Measurements from ENCODE around the gene PTGES3. TPM values are rescaled to one million over a fixed set of nuclear protein-coding genes. Genes with fewer than 3 reads are reported as not detected.
A peak's percentile ranks its signal among the peaks of the same experiment; 100 is the strongest.

PTGES3 gene
- total RNA-seq, 1 experiment from 2014 or later: 89.1 TPM

GRCh38 chr12:56635806-56636674 is 52.0 kb downstream of the PTGES3 start:
- peak; percentile 91 for DNase-seq (ENCODE audit: low read depth, low spot score)
- in situ Hi-C loops (cut with HindIII; ENCODE audit: low pct_unique_long_range_greater_than_20kb, low sequenced_read_pairs): no loop called here

DNA sequence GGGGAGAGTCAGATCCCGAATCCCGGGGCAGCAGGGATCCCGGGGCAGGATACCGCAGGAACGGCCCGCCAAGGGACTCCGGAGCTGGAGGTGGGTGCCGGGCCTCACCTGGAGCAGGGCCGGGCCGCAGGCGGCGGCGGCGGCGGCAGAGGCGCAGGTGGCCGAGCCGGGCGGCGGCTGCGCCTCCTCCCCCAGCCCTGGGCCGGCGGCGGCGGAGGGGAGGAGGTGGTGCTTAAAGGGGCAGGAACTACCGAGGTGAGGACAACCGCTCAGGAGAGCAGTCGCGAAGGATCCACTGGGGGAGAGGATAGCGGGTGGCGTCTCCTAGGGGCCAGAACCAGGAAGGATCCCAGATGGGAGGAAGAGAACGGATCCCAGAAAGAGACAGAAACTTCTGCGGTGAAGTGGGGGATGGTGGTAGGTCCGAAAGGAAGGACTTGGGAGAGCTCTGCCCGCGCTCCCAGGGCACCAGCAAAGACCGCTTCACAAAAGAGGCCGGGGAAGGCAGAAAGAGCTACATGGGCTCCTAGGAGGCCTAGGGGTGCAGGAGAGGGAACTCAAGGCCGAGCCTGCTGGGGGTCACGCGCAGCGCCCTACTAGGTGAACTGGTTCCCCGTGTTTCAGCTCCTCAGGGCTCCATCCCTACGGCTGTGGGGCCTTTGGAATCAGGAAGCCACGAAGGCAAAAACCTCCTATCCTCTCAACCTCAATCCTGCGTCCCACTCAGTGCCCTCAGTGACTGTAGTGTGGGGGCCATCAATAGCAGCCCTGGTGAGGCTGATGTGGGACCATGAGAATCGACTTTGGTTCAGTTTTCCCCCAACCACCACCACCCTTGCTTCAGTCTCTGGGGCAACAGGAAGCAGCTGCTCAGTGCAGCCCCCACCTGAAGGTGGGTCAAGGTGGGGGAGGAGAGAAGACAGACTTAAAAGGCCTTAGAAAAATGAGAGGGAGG is 53.0 kb downstream of the PTGES3 start:
- peak; percentile 89 for DNase-seq (ENCODE audit: low read depth, low spot score)
- in situ Hi-C loops (cut with HindIII; ENCODE audit: low pct_unique_long_range_greater_than_20kb, low sequenced_read_pairs): no loop called here

DNA sequence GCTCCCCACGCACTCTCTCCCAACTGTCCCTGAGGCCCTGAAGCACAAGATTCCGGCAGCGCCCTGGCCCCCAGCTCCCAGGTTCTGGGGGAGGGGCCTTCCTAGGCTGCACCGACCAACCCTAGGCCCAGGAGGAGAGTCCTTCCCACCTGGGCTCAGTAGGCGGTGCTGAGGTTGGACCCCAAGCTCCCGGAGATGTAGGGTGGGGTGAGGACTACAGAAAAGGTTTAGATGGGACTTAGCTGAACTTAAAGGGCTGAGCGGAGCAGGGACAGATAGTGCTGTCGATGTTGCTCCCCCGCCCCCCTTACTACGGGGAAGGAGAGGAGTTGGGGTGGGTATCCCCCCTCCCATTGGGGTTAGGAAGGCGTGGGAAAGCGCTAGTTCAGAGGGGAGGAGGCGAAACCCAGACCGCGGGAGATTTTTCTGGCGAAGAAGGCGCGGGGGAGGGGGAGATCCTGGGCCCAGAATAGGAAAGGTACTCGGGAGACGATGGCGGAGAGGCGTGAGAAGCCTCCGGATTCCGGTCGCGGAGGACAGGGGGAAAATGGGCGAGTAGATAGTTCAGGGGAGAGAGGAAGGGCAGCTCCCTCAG is 53.7 kb downstream of the PTGES3 start:
- in situ Hi-C loops (cut with HindIII; ENCODE audit: low pct_unique_long_range_greater_than_20kb, low sequenced_read_pairs): no loop called here
- peak; percentile 17 for DNase-seq (ENCODE audit: low read depth, low spot score)

- DNase-seq (ENCODE audit: low read depth, low spot score): no peak
- in situ Hi-C loops (cut with HindIII; ENCODE audit: low pct_unique_long_range_greater_than_20kb, low sequenced_read_pairs): no loop called here
Measured at GRCh38 chr12:56633468-56634241, 54.4 kb downstream of the PTGES3 start.

- in situ Hi-C loops (cut with HindIII; ENCODE audit: low pct_unique_long_range_greater_than_20kb, low sequenced_read_pairs): no loop called here
- no peak for DNase-seq (ENCODE audit: low read depth, low spot score)
Measured at GRCh38 chr12:56632701-56633467, 55.2 kb downstream of the PTGES3 start.

- in situ Hi-C loops (cut with HindIII; ENCODE audit: low pct_unique_long_range_greater_than_20kb, low sequenced_read_pairs): no loop called here
- peak; percentile 62 for DNase-seq (ENCODE audit: low read depth, low spot score)
Measured at GRCh38 chr12:56631790-56632700, 56.0 kb downstream of the PTGES3 start.

- peak; percentile 87 for DNase-seq (ENCODE audit: low read depth, low spot score)
- in situ Hi-C loops (cut with HindIII; ENCODE audit: low pct_unique_long_range_greater_than_20kb, low sequenced_read_pairs): no loop called here
Measured at GRCh38 chr12:56630180-56630632, 57.9 kb downstream of the PTGES3 start, which contains the start of gene BAZ2A. Gene BAZ2A, minus strand, starts transcription at chr12:56630326. Its CDS starts 12,796 bp downstream, at chr12:56617530.

DNA sequence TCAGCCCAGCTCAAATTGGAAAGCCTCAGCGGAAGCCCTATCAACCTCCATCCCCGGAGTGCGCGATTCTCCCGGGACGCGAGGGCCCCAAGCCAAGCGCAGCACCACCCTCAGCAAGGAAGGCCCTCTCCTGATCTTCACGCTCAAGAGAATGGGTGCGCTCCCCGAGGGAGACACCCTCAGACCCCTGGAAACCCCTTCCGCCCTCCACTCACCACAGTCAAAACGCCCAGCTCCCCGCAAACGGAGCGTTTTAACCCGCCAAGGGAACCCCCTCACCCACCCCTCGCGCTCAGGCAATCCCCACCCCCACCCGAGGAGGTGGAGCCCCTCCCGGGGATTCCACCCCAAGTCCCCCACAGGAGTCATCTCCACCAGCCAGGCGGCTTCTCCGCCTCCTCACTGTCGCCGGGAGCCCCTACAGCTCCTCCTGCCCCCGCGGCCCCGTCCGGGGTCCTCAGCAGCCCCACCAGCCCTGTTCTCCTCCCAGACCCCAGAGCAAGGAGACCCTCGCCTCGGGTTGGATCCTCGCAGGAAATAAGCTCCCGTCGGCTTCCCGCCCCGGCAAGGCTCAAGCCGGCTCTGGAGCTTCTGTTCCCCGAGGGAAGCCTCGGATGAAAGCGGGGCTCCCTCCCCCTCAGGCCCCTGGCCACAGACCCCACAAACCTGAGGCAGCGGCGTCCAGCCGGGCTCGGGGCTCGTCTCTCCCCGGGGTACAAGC is 58.5 kb downstream of the PTGES3 start:
- in situ Hi-C loops (cut with HindIII; ENCODE audit: low pct_unique_long_range_greater_than_20kb, low sequenced_read_pairs): no loop called here
- DNase-seq (ENCODE audit: low read depth, low spot score): peak; percentile 14

DNA sequence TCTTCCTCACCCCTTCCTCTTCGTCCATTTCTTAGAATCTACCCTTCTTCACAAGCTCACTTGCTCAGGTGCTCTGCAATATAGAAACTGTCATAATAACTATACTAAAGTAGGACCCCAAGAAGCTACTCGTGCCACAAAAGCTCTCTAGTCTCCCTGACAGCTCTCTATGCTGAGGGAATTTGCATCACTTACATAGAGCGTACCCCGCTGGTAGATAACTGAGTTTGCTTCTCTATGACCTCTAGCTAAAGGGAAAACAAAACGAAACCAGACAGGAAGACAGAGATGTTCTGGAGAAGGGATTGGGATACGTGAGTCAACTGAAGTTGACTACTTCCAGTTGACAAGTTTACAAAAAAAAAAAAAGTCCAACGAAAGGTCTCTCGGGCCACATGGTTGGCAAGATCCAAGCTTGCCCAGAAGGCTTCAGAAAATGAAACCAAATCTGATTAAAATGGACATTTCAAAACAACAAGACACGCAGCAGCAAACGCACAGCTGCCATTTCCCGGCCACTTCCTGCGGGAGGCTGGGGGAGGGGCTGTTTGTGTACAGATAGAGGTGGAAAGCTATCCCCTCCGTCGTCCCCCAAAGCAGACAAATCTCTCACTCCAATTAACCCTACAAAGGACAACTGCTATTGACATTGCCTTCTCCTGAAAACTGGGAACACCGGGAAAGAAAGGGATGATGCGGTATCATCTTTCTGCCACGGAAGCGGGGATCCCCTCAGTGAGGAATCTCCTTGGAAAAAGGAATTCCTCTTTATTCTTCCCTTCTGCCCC is 59.2 kb downstream of the PTGES3 start:
- in situ Hi-C loops (cut with HindIII; ENCODE audit: low pct_unique_long_range_greater_than_20kb, low sequenced_read_pairs): no loop called here
- peak; percentile 62 for DNase-seq (ENCODE audit: low read depth, low spot score)

GRCh38 chr12:56626701-56627100 is 61.4 kb downstream of the PTGES3 start:
- no peak for DNase-seq (ENCODE audit: low read depth, low spot score)
- in situ Hi-C loops (cut with HindIII; ENCODE audit: low pct_unique_long_range_greater_than_20kb, low sequenced_read_pairs): no loop called here

- in situ Hi-C loops (cut with HindIII; ENCODE audit: low pct_unique_long_range_greater_than_20kb, low sequenced_read_pairs): loop anchor here (25.0 kb wide), 1 partner anchor 110 kb away; the partner anchor contains the start of gene RBMS2
Measured at GRCh38 chr12:56622535-56622934, 65.5 kb downstream of the PTGES3 start.

DNA sequence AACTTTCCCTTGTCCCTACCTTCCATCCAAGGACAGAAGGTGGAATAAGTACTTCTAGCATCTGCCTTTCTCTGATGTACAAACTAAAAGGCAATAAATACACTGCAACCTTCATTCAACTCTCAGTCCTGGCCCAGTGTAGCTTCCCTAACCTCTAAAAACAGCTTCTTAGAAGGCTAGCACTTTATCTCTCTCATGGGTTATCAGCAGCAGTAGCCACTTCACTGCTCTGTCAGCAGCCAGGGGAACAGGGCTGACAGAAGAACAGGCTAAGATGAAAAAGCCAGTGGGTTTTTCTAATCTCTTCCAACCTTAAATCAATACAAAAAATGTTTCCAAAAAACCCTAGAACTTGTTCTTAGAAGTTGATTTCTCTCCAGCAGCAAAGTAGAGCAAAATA is 71.2 kb downstream of the PTGES3 start:
- in situ Hi-C loops (cut with HindIII; ENCODE audit: low pct_unique_long_range_greater_than_20kb, low sequenced_read_pairs): loop anchor here (25.0 kb wide), 1 partner anchor 105 kb away; the partner anchor contains the start of gene RBMS2

More at GRCh38 chr12:56622535-56622934, 65.5 kb downstream of the PTGES3 start:
- no peak for DNase-seq (ENCODE audit: low read depth, low spot score)

GRCh38 chr12:56616244-56616643 is 71.8 kb downstream of the PTGES3 start:
- in situ Hi-C loops (cut with HindIII; ENCODE audit: low pct_unique_long_range_greater_than_20kb, low sequenced_read_pairs): loop anchor here (25.0 kb wide), 1 partner anchor 104 kb away; the partner anchor contains the start of gene RBMS2

More for the DNA sequence above, 71.2 kb downstream of the PTGES3 start:
- no peak for DNase-seq (ENCODE audit: low read depth, low spot score)

DNA sequence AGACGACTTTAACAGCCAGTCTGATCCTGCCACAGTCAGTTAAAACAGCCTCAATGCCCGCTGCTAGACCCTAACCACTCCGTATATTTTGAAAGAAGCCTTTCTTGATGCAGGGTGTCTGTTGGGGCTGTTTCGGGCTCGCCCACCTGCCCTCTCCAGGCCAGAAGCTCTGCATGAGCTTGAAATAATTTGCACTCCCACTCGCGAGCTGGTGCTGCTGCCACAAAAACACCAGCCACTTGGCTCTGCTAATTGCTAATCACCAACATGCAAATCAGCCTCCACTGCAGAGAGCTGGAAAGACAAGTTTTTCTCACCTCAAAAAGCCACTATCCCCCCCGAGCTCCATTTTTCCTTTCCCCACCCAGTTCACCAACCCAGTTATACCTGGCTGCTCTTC is 73.5 kb downstream of the PTGES3 start:
- in situ Hi-C loops (cut with HindIII; ENCODE audit: low pct_unique_long_range_greater_than_20kb, low sequenced_read_pairs): loop anchor here (25.0 kb wide), 1 partner anchor 102 kb away; the partner anchor contains the start of gene RBMS2
- no peak for DNase-seq (ENCODE audit: low read depth, low spot score)

More at GRCh38 chr12:56616244-56616643, 71.8 kb downstream of the PTGES3 start:
- DNase-seq (ENCODE audit: low read depth, low spot score): no peak
